Upper lobe of left lung (tissue), 6 donors: ENCODE measurements around the gene DIAPH1. TPM values are rescaled to one million over a fixed set of nuclear protein-coding genes. Genes with fewer than 3 reads are reported as not detected.

Experiments used
- ATAC-seq, 2 donors: fragments of 200-7000 bp; cut with Tn5 transposase; one replicate each; pipeline ENCODE4 v1.9.1; 2022; ENCODE audit warnings: mild to moderate bottlenecking in 2 of 2, moderate library complexity in 2 of 2; ENCODE audit not compliant: low FRiP score in 2 of 2
- DNase-seq, 2 donors: peaks; one replicate each; pipeline ENCODE4 v3.0.0-alpha.2; 2019 to 2020
- H3K27ac ChIP-seq, 4 donors: fragments of 200-600 bp; sonication (generic); one replicate each; pipeline ENCODE4 v1.5.1; 2016 to 2019
- H3K27me3 ChIP-seq, 4 donors: fragments of 200-600 bp; sonication (generic); one replicate each; pipeline ENCODE4 v1.5.1; 2017 to 2019
- H3K36me3 ChIP-seq, 4 donors: fragments of 200-600 bp; sonication (generic); one replicate each; pipeline ENCODE4 v1.5.1; 2016 to 2019
- H3K4me1 ChIP-seq, 4 donors: fragments of 200-600 bp; sonication (generic); one replicate each; pipeline ENCODE4 v1.5.1; 2018 to 2019
- H3K4me3 ChIP-seq, 4 donors: fragments of 200-600 bp; sonication (generic); one replicate each; pipeline ENCODE4 v1.5.1; 2017 to 2019; ENCODE audit warnings: mild to moderate bottlenecking in 2 of 4, moderate library complexity in 1 of 4
- H3K9me3 ChIP-seq, 4 donors: fragments of 200-600 bp; sonication (generic); one replicate each; pipeline ENCODE4 v1.5.1; 2018 to 2019
- CTCF ChIP-seq, 6 experiments: fragments of 450-650 bp in 4 of 6; fragments of 200-600 bp in 2 of 6; sonication (generic) in 2 of 6; IDR thresholded peaks; one replicate each; pipeline ENCODE4 v1.5.1; 2016 to 2019; ENCODE audit warnings: antibody characterized with exemption in 6 of 6
- EP300 ChIP-seq, 4 donors: sonication (generic); formaldehyde crosslinking; IDR thresholded peaks; one replicate each; pipeline ENCODE4 v1.5.1; 2017; ENCODE audit warnings: antibody characterized with exemption in 4 of 4, control low read depth in 2 of 4
- POLR2A ChIP-seq, 4 donors: fragments of 450-650 bp; IDR thresholded peaks; one replicate each; pipeline ENCODE4 v1.5.1; 2016 to 2017; ENCODE audit warnings: antibody characterized with exemption in 4 of 4, mild to moderate bottlenecking in 2 of 4
- POLR2AphosphoS5 ChIP-seq, 2 donors: sonication (generic); formaldehyde crosslinking; IDR thresholded peaks; one replicate each; pipeline ENCODE4 v1.5.1; 2017; ENCODE audit warnings: antibody characterized with exemption in 2 of 2
- WGBS, 2 donors: methylation state at CpG; one replicate each; pipeline ENCODE4 v1.1.5; 2017 to 2018; 5-methylcytosine and 5-hydroxymethylcytosine counted together
- total RNA-seq, 6 donors: library from RNA; depleted of rRNA in 4 of 6; stranded (reverse); fragments of >200 nt in 4 of 6; gene quantifications; one replicate each; pipeline versions ENCODE4 v1.1.0 to v1.2.1, GENCODE V29; 2016 to 2021
- donor health status: DM: no; HTN: no; CAD: no; lungs with moderate emphysema.
- donor health status: DM: no; HTN: yes; CAD: no; lungs with severe emphysema.

The DIAPH1 gene
- total RNA-seq, 6 donors from 2014 or later, result 96.4 to 175 (median 133) TPM

- TF ChIP-seq CTCF (IDR thresholded peaks at IDR 0.05) (no peak), EP300 (IDR thresholded peaks at IDR 0.05) (no peak), POLR2AphosphoS5 (IDR thresholded peaks at IDR 0.05) (no peak), POLR2A (IDR thresholded peaks at IDR 0.05) (no peak)
- DNase-seq (no peak), ATAC-seq (no peak)
- 82 to 93% methylated on average over 2 of the region's 2 CpGs for WGBS, 2 donors
- H3K36me3 ChIP-seq, result peaks cover 0 to 40% (median 16%) of the 10 kb centered on the region in 4 donors
- no peak overlapping the region for H3K27ac ChIP-seq
- H3K27me3 ChIP-seq, result no peaks in the 10 kb centered on the region
- no peak overlapping the region for H3K4me3 ChIP-seq
- peaks cover 10 to 15% (median 11%) of the 10 kb centered on the region in 4 donors for H3K4me1 ChIP-seq
- no peaks in the 10 kb centered on the region for H3K9me3 ChIP-seq
Observed at GRCh38 chr5:141641634-141642267, 23.0 kb upstream of the DIAPH1 start.

- Histone ChIP-seq H3K4me1 (peaks cover 15 to 22% (median 16%) of the 10 kb centered on the region in 4 donors), H3K36me3 (peaks cover 0 to 29% (median 13%) of the 10 kb centered on the region in 4 donors)
- 90 to 93% methylated on average over 9 of the region's 9 CpGs for WGBS, 2 donors
Observed at GRCh38 chr5:141640698-141641097, 21.9 kb upstream of the DIAPH1 start.

GRCh38 chr5:141640051-141640415, 21.2 kb upstream of the DIAPH1 start:
- H3K36me3 ChIP-seq, result peaks cover 0 to 22% (median 10%) of the 10 kb centered on the region in 4 donors
- H3K9me3 ChIP-seq, result no peaks in the 10 kb centered on the region
- TF ChIP-seq EP300 (IDR thresholded peaks at IDR 0.05) (no peak), POLR2AphosphoS5 (IDR thresholded peaks at IDR 0.05) (no peak), POLR2A (IDR thresholded peaks at IDR 0.05) (no peak), CTCF (IDR thresholded peaks at IDR 0.05) (no peak)
- no peak for DNase-seq
- peaks cover 21 to 28% (median 23%) of the 10 kb centered on the region in 4 donors for H3K4me1 ChIP-seq
- H3K27me3 ChIP-seq, result no peaks in the 10 kb centered on the region
- WGBS, 2 donors, result 89 to 90% methylated on average over 3 of the region's 3 CpGs
- H3K4me3 ChIP-seq, result no peak overlapping the region
- H3K27ac ChIP-seq, result no peak overlapping the region
- no peak for ATAC-seq

More at GRCh38 chr5:141640698-141641097, 21.9 kb upstream of the DIAPH1 start:
- Histone ChIP-seq H3K4me3 (no peak overlapping the region), H3K27me3 (no peaks in the 10 kb centered on the region), H3K9me3 (no peaks in the 10 kb centered on the region), H3K27ac (no peak overlapping the region)
- DNase-seq (no peak), ATAC-seq (no peak)
- TF ChIP-seq EP300 (IDR thresholded peaks at IDR 0.05) (no peak), CTCF (IDR thresholded peaks at IDR 0.05) (no peak), POLR2AphosphoS5 (IDR thresholded peaks at IDR 0.05) (no peak), POLR2A (IDR thresholded peaks at IDR 0.05) (no peak)

- ATAC-seq (no peak), DNase-seq (no peak)
- 89 to 93% methylated on average over 8 to 12 of the region's 12 CpGs for WGBS, 2 donors
- no peak overlapping the region for H3K27ac ChIP-seq
- H3K4me1 ChIP-seq, result peaks cover 27 to 33% (median 28%) of the 10 kb centered on the region in 4 donors
- H3K27me3 ChIP-seq, result no peaks in the 10 kb centered on the region
- H3K36me3 ChIP-seq, result peaks cover 0 to 17% (median 8%) of the 10 kb centered on the region in 4 donors
- no peak overlapping the region for H3K4me3 ChIP-seq
- no peaks in the 10 kb centered on the region for H3K9me3 ChIP-seq
- TF ChIP-seq POLR2AphosphoS5 (IDR thresholded peaks at IDR 0.05), result no peak
- no peak for TF ChIP-seq EP300 (IDR thresholded peaks at IDR 0.05)
Observed at GRCh38 chr5:141639357-141640050, 20.7 kb upstream of the DIAPH1 start.

GRCh38 chr5:141638771-141639170, 20.0 kb upstream of the DIAPH1 start:
- no peaks in the 10 kb centered on the region for H3K27me3 ChIP-seq
- H3K4me1 ChIP-seq, result peaks cover 28 to 38% (median 33%) of the 10 kb centered on the region in 4 donors
- H3K9me3 ChIP-seq, result no peaks in the 10 kb centered on the region
- H3K4me3 ChIP-seq, result no peak overlapping the region
- no peak for ATAC-seq
- 94 to 98% methylated on average over 2 of the region's 2 CpGs for WGBS, 2 donors
- H3K36me3 ChIP-seq, result peaks cover 0 to 10% (median 5%) of the 10 kb centered on the region in 4 donors
- H3K27ac ChIP-seq, result no peak overlapping the region
- TF ChIP-seq CTCF (IDR thresholded peaks at IDR 0.05), result no peak
- no peak for TF ChIP-seq POLR2AphosphoS5 (IDR thresholded peaks at IDR 0.05)
- no peak for TF ChIP-seq POLR2A (IDR thresholded peaks at IDR 0.05)
- no peak for TF ChIP-seq EP300 (IDR thresholded peaks at IDR 0.05)
- DNase-seq, result no peak
